Left cardiac atrium (tissue), 4 donors: ENCODE measurements around the gene RIMS1. TPM values are rescaled to one million over a fixed set of nuclear protein-coding genes. Genes with fewer than 3 reads are reported as not detected.
"Not testable (repeated sequence)": the region's sequence is repeated elsewhere in the genome, so short reads cannot be mapped to it uniquely, and the experiment has no call there.

Source experiments
- ATAC-seq, 2 donors: fragments of 200-7000 bp; cut with Tn5 transposase; one replicate each; pipeline ENCODE4 v1.9.1; 2020; ENCODE audit warnings: mild to moderate bottlenecking in 2 of 2, moderate library complexity in 2 of 2
- DNase-seq: peaks from one replicate; pipeline ENCODE4 v3.0.0-alpha.2; 2020
- intact Hi-C, 2 donors: fragments of 100-400 bp; cut with DNase I; formaldehyde crosslinking; loops; one replicate each; pipeline versions ENCODE4 v1.14.1 to v1.15.1; 2022 to 2023
- total RNA-seq, 2 donors: library from RNA; stranded (reverse); fragmentation: NEBNext Ultra II Directional; extraction: Animal tissue kit (Norgen Biotek cat#: 25700); gene quantifications; one replicate each; pipeline ENCODE4 v1.2.1, GENCODE V29; 2021
- donor health status: DM: no; HTN: yes; CAD: no.
- donor health status: DM: no; HTN: yes; CAD: no; lungs with severe emphysema.
- donor health status: DM: yes; HTN: yes; CAD: no.
- donor health status: Dilated cardiomyopathy.

The RIMS1 gene
- total RNA-seq, 2 donors from 2014 or later, result 0.80 to 1.1 TPM

DNA sequence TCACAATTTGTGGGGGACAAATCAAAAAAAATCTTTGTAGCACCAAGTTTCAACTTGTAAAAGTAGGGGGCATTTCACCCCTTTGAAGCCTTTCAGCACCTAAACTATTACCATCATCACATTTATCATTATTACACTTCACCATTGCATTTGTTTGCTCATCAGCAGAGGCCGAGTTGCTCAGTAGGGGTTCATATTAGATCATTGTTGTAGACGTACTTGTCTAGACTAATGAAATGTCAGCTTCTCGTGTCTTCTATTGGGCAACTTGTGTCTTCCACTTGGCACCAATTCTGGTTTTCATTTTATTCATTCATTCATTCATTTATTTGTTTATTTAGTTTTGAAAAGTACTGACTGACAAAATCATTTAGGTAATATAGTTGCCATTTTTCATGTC lies 397.2 kb downstream of the RIMS1 start:
- no peak for DNase-seq
- ATAC-seq, result no peak
- intact Hi-C loops, result no loop called here

DNA sequence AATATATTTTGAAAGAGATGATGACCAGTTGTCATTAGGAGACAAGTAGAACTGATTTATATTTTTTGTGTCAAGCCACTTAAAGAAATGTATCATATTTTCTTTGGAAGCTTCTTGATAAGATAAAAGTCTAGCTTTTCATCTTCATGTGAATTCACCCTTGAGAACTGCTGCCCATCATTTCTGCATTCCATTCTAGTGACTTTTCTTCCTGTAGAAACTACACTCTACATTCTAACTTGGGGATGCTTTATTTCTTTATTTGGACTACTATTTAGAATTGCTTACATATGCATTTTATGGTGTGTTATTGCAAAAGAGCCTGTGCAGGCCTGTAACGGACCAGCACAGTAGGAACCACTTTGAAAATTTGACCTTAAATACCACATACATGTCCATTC lies 400.6 kb downstream of the RIMS1 start:
- DNase-seq, result no peak
- intact Hi-C loops, result no loop called here
- ATAC-seq, result peak in 1 of 2 donors; percentile 17

DNA sequence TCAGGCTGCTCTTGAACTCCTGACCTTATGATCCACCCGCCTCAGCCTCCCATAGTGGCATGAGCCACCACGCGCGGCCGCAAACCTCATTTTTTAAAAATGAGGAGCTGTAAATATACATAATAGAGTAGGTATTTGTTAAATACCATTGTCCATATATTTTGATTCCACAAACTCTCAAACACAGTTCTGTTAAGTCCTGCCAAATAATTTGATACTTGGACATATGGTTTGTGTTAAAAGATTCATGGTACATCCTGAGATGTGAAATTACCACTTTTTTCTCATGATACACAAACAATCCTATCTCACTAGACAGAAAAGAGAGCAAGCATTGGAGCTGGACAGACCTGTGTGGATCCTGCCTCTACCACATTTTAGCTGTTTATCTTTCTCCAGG lies 401.5 kb downstream of the RIMS1 start:
- intact Hi-C loops, result no loop called here
- DNase-seq, result no peak
- ATAC-seq, result no peak

DNA sequence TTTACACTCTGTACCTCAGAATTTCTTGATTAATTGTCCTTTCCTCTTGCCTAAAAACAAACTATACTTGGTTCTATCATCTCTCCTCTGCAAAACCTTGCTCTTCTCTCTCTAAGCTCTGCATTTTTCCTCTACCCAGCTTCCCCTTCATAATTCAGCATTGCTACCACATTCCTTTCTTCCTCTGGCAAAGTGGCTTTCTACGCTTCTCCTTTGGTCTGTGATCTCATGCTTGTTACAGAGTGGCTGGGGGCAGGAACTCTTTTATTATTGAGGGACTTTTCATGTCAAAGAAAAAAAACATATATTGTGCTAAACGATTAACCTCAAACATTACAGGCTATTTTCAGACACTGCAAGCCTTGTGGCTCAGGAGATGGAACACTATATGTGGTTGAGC lies 402.2 kb downstream of the RIMS1 start:
- DNase-seq (no peak), ATAC-seq (no peak)
- intact Hi-C loops, result no loop called here

- ATAC-seq (no peak), DNase-seq (no peak)
- intact Hi-C loops, result no loop called here
These were observed 404.3 kb downstream of the RIMS1 start for GRCh38 chr6:72290620-72291019.

GRCh38 chr6:72296375-72296774 lies 410.0 kb downstream of the RIMS1 start:
- intact Hi-C loops, result no loop called here
- ATAC-seq, result no peak
- no peak for DNase-seq

GRCh38 chr6:72305971-72306370 lies 419.6 kb downstream of the RIMS1 start:
- intact Hi-C loops, result no loop called here
- no peak for DNase-seq

GRCh38 chr6:72316675-72317380 lies 430.5 kb downstream of the RIMS1 start:
- ATAC-seq (no peak), DNase-seq (no peak)
- intact Hi-C loops, result no loop called here

More at GRCh38 chr6:72305971-72306370, 419.6 kb downstream of the RIMS1 start:
- ATAC-seq, result no peak

GRCh38 chr6:72321788-72322187 lies 435.4 kb downstream of the RIMS1 start:
- intact Hi-C loops, result no loop called here

DNA sequence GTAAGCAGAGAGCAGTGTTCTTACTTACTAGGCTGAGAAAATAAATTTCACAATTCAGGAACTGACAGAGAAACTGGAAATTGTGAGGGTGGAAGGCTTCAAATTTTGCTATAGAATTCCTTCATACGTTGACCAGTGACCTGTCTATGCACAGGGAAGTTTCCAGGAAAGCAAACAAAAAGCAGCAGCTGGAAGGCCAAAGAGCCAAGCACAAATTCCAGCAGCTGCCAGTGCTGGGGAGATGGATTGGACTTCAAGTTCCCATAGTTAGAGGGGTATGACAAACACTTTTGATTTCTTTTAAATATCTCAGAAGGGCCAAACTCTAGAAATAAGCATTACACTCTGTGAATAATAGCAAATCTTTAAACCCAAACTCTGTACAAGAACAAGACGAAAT lies 436.4 kb downstream of the RIMS1 start:
- no peak for ATAC-seq
- no peak for DNase-seq
- intact Hi-C loops, result no loop called here

More at GRCh38 chr6:72321788-72322187, 435.4 kb downstream of the RIMS1 start:
- ATAC-seq (no peak), DNase-seq (no peak)

DNA sequence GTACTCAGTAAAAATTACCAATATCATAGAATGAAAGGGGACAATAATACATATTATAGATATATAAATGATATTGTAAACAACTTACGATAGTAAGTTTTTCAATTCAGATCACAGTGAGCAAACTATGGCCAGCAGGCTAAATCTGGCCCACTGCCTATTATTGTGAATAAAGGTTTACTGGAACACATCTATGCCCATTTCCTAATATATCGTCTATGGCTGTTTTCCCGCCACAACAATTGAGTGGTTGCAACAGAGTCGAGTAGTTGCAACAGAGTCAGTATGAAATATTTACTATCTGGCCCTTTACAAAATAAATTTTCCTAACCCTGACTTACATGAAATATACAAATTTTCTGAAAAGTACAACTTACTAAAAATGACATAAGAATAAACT lies 438.2 kb downstream of the RIMS1 start:
- intact Hi-C loops, result no loop called here
- ATAC-seq (no peak), DNase-seq (no peak)

DNA sequence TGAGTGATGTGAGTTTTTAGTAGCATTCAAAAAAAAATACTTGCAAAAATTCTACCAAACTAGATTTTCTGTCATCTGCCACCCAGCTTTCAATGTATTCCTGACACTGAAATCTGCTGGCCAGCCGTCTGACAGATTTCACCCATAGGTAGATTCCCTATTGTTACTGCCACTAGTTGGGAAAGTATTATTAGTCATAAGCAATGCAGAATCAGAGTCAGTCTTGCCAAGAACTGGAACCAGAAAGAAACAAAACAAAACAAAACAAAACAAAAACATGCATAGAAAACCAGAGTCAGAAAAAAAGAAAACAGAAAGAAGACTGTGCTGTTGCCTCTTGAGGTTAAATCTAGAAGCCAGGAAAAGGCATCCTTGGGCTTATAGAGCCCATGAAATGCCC lies 442.4 kb downstream of the RIMS1 start:
- ATAC-seq, result no peak
- no peak for DNase-seq
- intact Hi-C loops, result no loop called here

- intact Hi-C loops, ATAC-seq, DNase-seq: not testable (repeated sequence)
These were observed 448.9 kb downstream of the RIMS1 start for GRCh38 chr6:72335203-72335602.

DNA sequence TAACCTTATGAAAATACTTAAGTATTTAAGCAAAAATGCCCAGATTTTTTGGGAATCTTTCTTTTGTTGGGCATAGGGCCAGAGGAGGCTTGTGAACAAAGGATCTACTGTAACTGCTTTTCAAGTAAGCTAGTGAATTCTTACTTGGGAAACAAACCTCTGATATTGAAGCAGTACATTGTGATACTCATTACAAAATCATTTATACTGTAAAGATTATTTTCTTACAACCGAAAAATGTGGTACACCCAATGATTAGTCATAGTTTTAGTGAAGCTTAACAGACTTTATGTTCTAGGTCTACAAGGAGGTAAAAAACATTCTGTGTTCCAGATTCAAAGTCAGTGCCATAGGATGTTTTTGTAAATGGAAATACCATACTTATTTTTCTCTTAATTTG lies 462.6 kb downstream of the RIMS1 start:
- ATAC-seq, result no peak
- intact Hi-C loops, result no loop called here
- no peak for DNase-seq

DNA sequence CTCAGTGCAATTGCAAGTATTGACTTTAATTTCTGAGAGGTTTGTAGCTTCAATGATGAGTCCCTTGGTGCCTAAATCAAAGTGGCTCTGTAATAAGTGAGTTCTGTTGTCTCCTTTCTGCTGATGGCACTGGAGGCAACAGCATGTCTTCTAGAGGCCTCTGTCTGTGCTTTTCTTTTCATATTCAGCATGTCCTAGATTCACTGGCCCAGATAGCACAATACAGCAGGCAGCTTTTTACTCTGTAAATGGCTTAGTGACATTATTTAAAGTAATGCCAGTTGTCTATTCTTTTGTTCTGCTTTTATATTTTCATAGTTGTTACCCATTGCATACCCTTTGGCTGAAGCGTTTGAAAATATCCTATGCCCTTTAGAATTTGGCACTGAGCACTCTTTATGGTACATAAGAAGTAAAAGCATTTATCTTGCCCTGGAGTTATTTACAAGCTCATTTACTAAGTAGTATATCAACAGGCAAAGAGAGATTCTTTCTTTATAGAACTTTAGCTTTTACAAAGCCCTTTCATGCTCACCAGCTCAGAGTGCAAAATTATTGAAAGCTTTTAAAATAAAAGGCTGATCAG lies 464.0 kb downstream of the RIMS1 start:
- intact Hi-C loops, result no loop called here
- DNase-seq (no peak), ATAC-seq (no peak)

DNA sequence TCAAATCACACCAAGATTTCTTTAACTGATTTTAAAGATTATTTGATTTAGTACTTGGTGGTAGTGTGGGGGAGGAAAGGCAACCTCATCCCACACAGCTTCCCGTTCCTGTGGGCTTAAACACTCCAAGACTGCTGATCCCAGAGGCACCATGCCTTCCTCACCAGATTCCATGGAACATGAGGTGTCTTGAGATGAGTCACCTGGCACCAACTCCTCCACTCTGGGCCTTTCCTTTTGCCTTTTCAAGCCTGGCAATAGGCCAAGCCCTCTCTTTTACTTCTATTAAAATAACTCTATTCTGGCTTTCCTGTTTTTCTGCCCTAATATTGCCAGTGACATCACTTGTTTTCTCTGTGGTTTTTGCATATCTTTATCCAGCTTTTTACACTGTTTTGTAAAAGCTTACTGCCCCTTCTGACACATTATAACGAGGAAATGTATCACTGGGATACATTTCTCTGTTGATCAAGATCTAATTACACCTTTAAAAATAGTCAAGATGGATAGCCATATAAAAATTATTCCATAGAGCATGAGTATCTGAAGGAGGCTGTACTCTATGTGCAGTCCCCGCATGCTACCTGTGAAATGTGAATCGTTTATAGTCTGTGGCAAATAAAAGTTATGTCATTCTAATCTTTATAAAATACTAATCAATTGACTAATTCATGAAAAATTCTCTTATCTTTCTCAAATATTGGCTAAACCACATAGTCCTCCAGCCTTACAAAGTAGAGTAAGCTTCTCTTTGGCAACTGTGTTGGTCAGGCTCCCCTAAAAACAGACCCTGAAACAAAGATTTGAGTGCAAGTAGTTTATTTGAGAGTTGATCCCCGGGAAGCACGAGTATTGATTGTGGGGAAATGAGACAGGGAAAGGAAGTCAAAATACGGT lies 477.7 kb downstream of the RIMS1 start:
- intact Hi-C loops, result no loop called here
- ATAC-seq, result peak in 1 of 2 donors; percentile 86

GRCh38 chr6:72365773-72366172 lies 479.4 kb downstream of the RIMS1 start:
- ATAC-seq (no peak), DNase-seq (no peak)
- intact Hi-C loops, result no loop called here

More for the DNA sequence above, 477.7 kb downstream of the RIMS1 start:
- DNase-seq, result peak; percentile 25

- intact Hi-C loops, result no loop called here
- no peak for ATAC-seq
- no peak for DNase-seq
These were observed 481.1 kb downstream of the RIMS1 start for GRCh38 chr6:72367439-72367838.

- DNase-seq (no peak), ATAC-seq (no peak)
- intact Hi-C loops, result no loop called here
These were observed 485.1 kb downstream of the RIMS1 start for GRCh38 chr6:72371473-72371872.

DNA sequence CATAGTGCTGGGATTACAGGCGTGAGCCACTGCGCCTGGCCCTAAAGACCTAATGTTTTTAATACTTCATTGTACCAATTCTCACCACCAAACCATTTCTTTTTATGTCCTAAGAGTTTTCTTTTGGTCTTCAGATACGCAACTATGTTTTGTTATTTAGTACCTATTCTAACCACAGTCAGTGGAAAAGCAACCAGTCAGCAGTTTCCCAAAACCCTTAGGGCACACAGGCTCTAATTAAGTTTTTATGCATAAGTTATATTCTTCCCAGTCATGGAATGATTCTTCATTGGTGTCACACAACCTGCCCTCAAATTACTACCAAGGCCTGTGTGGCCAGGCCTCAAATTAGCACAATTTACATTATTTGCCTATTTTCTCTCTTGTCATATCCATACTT lies 487.8 kb downstream of the RIMS1 start:
- DNase-seq (no peak), ATAC-seq (no peak)
- intact Hi-C loops, result no loop called here
